A549 (cell line): ENCODE results near the gene SOSTDC1. TPM values are rescaled to one million over a fixed set of nuclear protein-coding genes. Genes with fewer than 3 reads are reported as not detected.
A peak's percentile ranks its signal among the peaks of the same experiment; 100 is the strongest.

Source experiments
- ATAC-seq, 2 experiments: fragments of 200-7000 bp in 1 of 2; fragments of >200 bp in 1 of 2; cut with Nextera tagmentation in 1 of 2; cut with Tn5 transposase in 1 of 2; 3 replicates each; pipeline versions ENCODE4 v1.8.0 to v1.9.1; 2018 to 2020; ENCODE audit warnings: mild to moderate bottlenecking in 1 of 2, moderate library complexity in 1 of 2
- CTCF ChIA-PET: fragments of 300-600 bp; sonication (Branson Sonifier 250); formaldehyde crosslinking; extraction: SDS; loops from one replicate; lab custom pipeline; 2021; ENCODE audit warnings: antibody characterized with exemption, inconsistent platforms; lab: Yijun Ruan, JAX
- POLR2A ChIA-PET: fragments of 350-600 bp; formaldehyde crosslinking; extraction: SDS; loops from one replicate; lab custom pipeline; 2021; ENCODE audit warnings: antibody characterized with exemption, inconsistent platforms; lab: Yijun Ruan, JAX
- DNase-seq, 2 experiments: peaks; one replicate each; pipeline versions ENCODE4 v3.0.0 to v3.0.0-alpha.2; 2011 to 2016; ENCODE audit warnings: low read depth in 1 of 2, low spot score in 1 of 2
- FAIRE-seq: peaks from 2 replicates; lab custom pipeline; 2011; peaks lifted over from hg19 to GRCh38; lab: Jason Lieb, UNC
- H3K27ac ChIP-seq, 2 experiments: fragments of >200 bp; sonication (Bioruptor Twin); formaldehyde crosslinking; 3 replicates each; pipeline ENCODE4 v1.5.1; 2016 to 2017
- H3K4me1 ChIP-seq: fragments of >200 bp; sonication (Bioruptor Twin); formaldehyde crosslinking; 3 replicates; pipeline ENCODE4 v1.6.1; 2016
- H3K4me2 ChIP-seq: fragments of >200 bp; sonication (Bioruptor Twin); formaldehyde crosslinking; 3 replicates; pipeline ENCODE4 v1.6.1; 2016
- H3K4me3 ChIP-seq: fragments of >200 bp; sonication (Bioruptor Twin); formaldehyde crosslinking; 3 replicates; pipeline ENCODE4 v1.5.1; 2016
- H3K9me3 ChIP-seq: fragments of >200 bp; sonication (Bioruptor Twin); formaldehyde crosslinking; 3 replicates; pipeline ENCODE4 v1.6.1; 2016
- BCL3 ChIP-seq: fragments of >200 bp; sonication (Bioruptor Twin); formaldehyde crosslinking; IDR thresholded peaks from 3 replicates; pipeline ENCODE4 v1.6.1; 2016
- BHLHE40 ChIP-seq: IDR thresholded peaks from 2 replicates; pipeline ENCODE4 v1.6.1; 2012; ENCODE audit warnings: low read depth, low read length, inconsistent platforms
- CBX2 ChIP-seq: fragments of 200-600 bp; sonication (generic); IDR thresholded peaks from 2 replicates; pipeline ENCODE4 v1.6.1; 2016; ENCODE audit warnings: low read depth, mild to moderate bottlenecking, borderline replicate concordance
- CTCF ChIP-seq: fragments of >200 bp; sonication (Bioruptor Twin); formaldehyde crosslinking; IDR thresholded peaks from 3 replicates; pipeline ENCODE4 v1.5.1; 2016
- EHMT2 ChIP-seq: fragments of 200-600 bp; sonication (generic); IDR thresholded peaks from 2 replicates; pipeline ENCODE4 v1.6.1; 2016; ENCODE audit warnings: antibody characterized with exemption, low read depth, mild to moderate bottlenecking, moderate library complexity
- ELK1 ChIP-seq: fragments of 150-350 bp; IDR thresholded peaks from 2 replicates; pipeline ENCODE4 v1.6.1; 2014; ENCODE audit warnings: low read depth, mild to moderate bottlenecking, low read length
- FOXS1 ChIP-seq: fragments of 250-450 bp; sonication (Bioruptor Pico); IDR thresholded peaks from 2 replicates; pipeline ENCODE4 v1.5.0; 2020; ENCODE audit warnings: mild to moderate bottlenecking, moderate library complexity
- HES2 ChIP-seq: fragments of >200 bp; sonication (Bioruptor Twin); formaldehyde crosslinking; IDR thresholded peaks from 2 replicates; pipeline ENCODE4 v1.6.1; 2016
- HOXA7 ChIP-seq: fragments of 250-450 bp; sonication (Bioruptor Pico); IDR thresholded peaks from 2 replicates; pipeline ENCODE4 v1.5.0; 2020; ENCODE audit warnings: mild to moderate bottlenecking, moderate library complexity
- JUN ChIP-seq, 2 experiments: fragments of >200 bp; sonication (Bioruptor Twin); formaldehyde crosslinking; IDR thresholded peaks; 2 replicates in 1 of 2; 3 replicates in 1 of 2; pipeline ENCODE4 v1.6.1; 2016 to 2017
- MAZ ChIP-seq: fragments of 150-350 bp; IDR thresholded peaks from 2 replicates; pipeline ENCODE4 v1.6.1; 2014; ENCODE audit warnings: antibody characterized with exemption, low read depth, low read length, borderline replicate concordance
- NPAS2 ChIP-seq: fragments of 250-450 bp; sonication (Bioruptor Pico); IDR thresholded peaks from 2 replicates; pipeline ENCODE4 v1.8.0; 2022; ENCODE audit warnings: mild to moderate bottlenecking, moderate library complexity, borderline replicate concordance
- NR3C1 ChIP-seq: fragments of >200 bp; sonication (Bioruptor Twin); formaldehyde crosslinking; IDR thresholded peaks from 3 replicates; pipeline ENCODE4 v1.6.1; 2017
- PBX3 ChIP-seq: IDR thresholded peaks from 2 replicates; pipeline ENCODE4 v1.6.1; 2012
- RARB ChIP-seq: fragments of 250-450 bp; sonication (Bioruptor Pico); IDR thresholded peaks from 2 replicates; pipeline ENCODE4 v1.8.0; 2021; ENCODE audit warnings: mild to moderate bottlenecking, moderate library complexity
- RCOR1 ChIP-seq: fragments of 150-350 bp; IDR thresholded peaks from 2 replicates; pipeline ENCODE4 v1.6.1; 2014; ENCODE audit warnings: antibody characterized with exemption, low read length, low read depth
- TFCP2L1 ChIP-seq: fragments of 250-450 bp; sonication (Bioruptor Pico); IDR thresholded peaks from 2 replicates; pipeline ENCODE4 v1.5.0; 2021; ENCODE audit warnings: mild to moderate bottlenecking
- USF2 ChIP-seq: fragments of 450-650 bp; IDR thresholded peaks from 2 replicates; pipeline ENCODE4 v1.6.1; 2014; ENCODE audit warnings: antibody characterized with exemption
- ZC3H11A ChIP-seq: fragments of 450-650 bp; IDR thresholded peaks from 2 replicates; pipeline ENCODE4 v1.6.1; 2014; ENCODE audit warnings: antibody characterized with exemption, mild to moderate bottlenecking
- ZNF302 ChIP-seq: fragments of 250-450 bp; sonication (Bioruptor Pico); IDR thresholded peaks from 2 replicates; pipeline ENCODE4 v1.9.0; 2021; ENCODE audit warnings: inconsistent platforms, mild to moderate bottlenecking, moderate library complexity
- ZSCAN20 ChIP-seq: fragments of 250-450 bp; sonication (Bioruptor Pico); IDR thresholded peaks from 2 replicates; pipeline ENCODE4 v1.8.0; 2022; ENCODE audit warnings: mild to moderate bottlenecking, moderate library complexity
- WGBS: methylation state at CpG from one replicate; pipeline ENCODE4 v1.1.6; 2017; ENCODE audit errors: missing lambda C conversion rate; 5-methylcytosine and 5-hydroxymethylcytosine counted together
- polyA plus RNA-seq, 4 experiments: library from polyadenylated mRNA; depleted of rRNA in 3 of 4; stranded (reverse); fragments of >200 nt; fragmentation: RNase III in 1 of 4; extraction: RNeasy Plus Mini Kit Qiagen cat#74134 plus additional on column Dnase treatment in 1 of 4; gene quantifications; 2 replicates in 3 of 4; 3 replicates in 1 of 4; pipeline ENCODE4 v1.2.3, GENCODE V29; 2011 to 2017

Gene SOSTDC1
- polyA plus RNA-seq, 2 of the 4 experiments (the other 2 are of a cell fraction): not detected

- TF ChIP-seq BCL3 (no peak), JUN (IDR thresholded peaks at IDR 0.05) (no peak)
Measured at GRCh38 chr7:16438988-16439387, 26.6 kb downstream of the SOSTDC1 start (continued).

GRCh38 chr7:16436306-16436705 lies 29.2 kb downstream of the SOSTDC1 start:
- ChIA-PET POLR2A (interaction anchor here (1.9 kb wide), 1 partner anchor 16 kb away, joined by 6 read pairs; no protein-coding TSS in a partner anchor), CTCF (interaction anchor here (1.2 to 10.4 kb wide), 2 partner anchors 9 to 127 kb away, joined by 3 to 145 read pairs; no protein-coding TSS in a partner anchor)
- WGBS: 14% methylated on average over 2 of the region's 2 CpGs
- H3K9me3 ChIP-seq: no peaks in the 10 kb centered on the region; the same call in 2 of the 3 replicates
- TF ChIP-seq MAZ (no peak), PBX3 (no peak), HES2 (no peak), RCOR1 (no peak), CTCF (no peak), NPAS2 (CRISPR knock-in tag) (no peak), EHMT2 (no peak), CBX2 (no peak), HOXA7 (CRISPR knock-in tag) (no peak), FOXS1 (CRISPR knock-in tag) (no peak)
- H3K4me2 ChIP-seq: no peak overlapping the region
- no peak for FAIRE-seq
- no peak for ATAC-seq
- no peak for DNase-seq
- H3K27ac ChIP-seq: no peak overlapping the region
- no peak overlapping the region for H3K4me3 ChIP-seq
- 0 out of 3 replicates have a peak, but pooled peaks cover 3% of the 10 kb centered on the region for H3K4me1 ChIP-seq

GRCh38 chr7:16433568-16434122 lies 31.9 kb downstream of the SOSTDC1 start:
- TF ChIP-seq HES2 (no peak), CBX2 (no peak), EHMT2 (no peak), ELK1 (no peak), FOXS1 (CRISPR knock-in tag) (no peak), ZNF302 (CRISPR knock-in tag) (no peak), HOXA7 (CRISPR knock-in tag) (no peak), BHLHE40 (no peak), RARB (CRISPR knock-in tag) (no peak), BCL3 (no peak), ZSCAN20 (CRISPR knock-in tag) (no peak), MAZ (no peak), USF2 (no peak), ZC3H11A (no peak), TFCP2L1 (CRISPR knock-in tag) (no peak), NR3C1 (no peak)
- DNase-seq (no peak), ATAC-seq (no peak), FAIRE-seq (no peak)
- peak overlapping the region; percentile 31; the same call in 1 of the 3 replicates for H3K4me2 ChIP-seq
- no peaks in the 10 kb centered on the region for H3K4me1 ChIP-seq
- H3K9me3 ChIP-seq: no peaks in the 10 kb centered on the region
- H3K4me3 ChIP-seq: no peak overlapping the region
- CTCF ChIA-PET: interaction anchor here (1.0 to 10.4 kb wide), 12 partner anchors 9 to 356 kb away, joined by 3 to 145 read pairs (median 6); no protein-coding TSS in a partner anchor
- WGBS: 50% methylated on average over 2 of the region's 2 CpGs
- H3K27ac ChIP-seq: no peak overlapping the region
- POLR2A ChIA-PET: interaction anchor here (0.6 kb wide), 1 partner anchor 156 kb away, joined by 3 read pairs; no protein-coding TSS in a partner anchor
